HEK293T (cell line): Measurements from ENCODE around the gene KRT3.

Experiments used
- ARNT ChIP-seq: fragments of 450-650 bp; IDR thresholded peaks from 2 replicates; pipeline ENCODE4 v1.6.1; 2017; ENCODE audit warnings: mild to moderate bottlenecking
- BHLHE40 ChIP-seq: fragments of 450-650 bp; IDR thresholded peaks from 2 replicates; pipeline ENCODE4 v1.6.1; 2016; ENCODE audit warnings: mild to moderate bottlenecking, moderate library complexity, borderline replicate concordance
- ELF4 ChIP-seq: fragments of 450-650 bp; IDR thresholded peaks from 2 replicates; pipeline ENCODE4 v1.6.1; 2017; ENCODE audit warnings: antibody characterized with exemption
- FOXA1 ChIP-seq: fragments of 450-650 bp; IDR thresholded peaks from 2 replicates; pipeline ENCODE4 v1.6.1; 2016; ENCODE audit warnings: mild to moderate bottlenecking
- FOXM1 ChIP-seq: fragments of 450-650 bp; IDR thresholded peaks from 2 replicates; pipeline ENCODE4 v1.6.1; 2017; ENCODE audit warnings: mild to moderate bottlenecking, borderline replicate concordance
- NFRKB ChIP-seq: fragments of 450-650 bp; IDR thresholded peaks from 2 replicates; pipeline ENCODE4 v1.6.1; 2016; ENCODE audit warnings: mild to moderate bottlenecking, moderate library complexity
- SP1 ChIP-seq: fragments of 450-650 bp; IDR thresholded peaks from 2 replicates; pipeline ENCODE4 v1.6.1; 2017
- ZNF384 ChIP-seq: fragments of 450-650 bp; IDR thresholded peaks from 2 replicates; pipeline ENCODE4 v1.6.1; 2016
- TF ChIP-seq, protein P1 (sequence below): fragments of 450-650 bp; IDR thresholded peaks from 2 replicates; pipeline ENCODE4 v1.6.1; 2016

DNA sequence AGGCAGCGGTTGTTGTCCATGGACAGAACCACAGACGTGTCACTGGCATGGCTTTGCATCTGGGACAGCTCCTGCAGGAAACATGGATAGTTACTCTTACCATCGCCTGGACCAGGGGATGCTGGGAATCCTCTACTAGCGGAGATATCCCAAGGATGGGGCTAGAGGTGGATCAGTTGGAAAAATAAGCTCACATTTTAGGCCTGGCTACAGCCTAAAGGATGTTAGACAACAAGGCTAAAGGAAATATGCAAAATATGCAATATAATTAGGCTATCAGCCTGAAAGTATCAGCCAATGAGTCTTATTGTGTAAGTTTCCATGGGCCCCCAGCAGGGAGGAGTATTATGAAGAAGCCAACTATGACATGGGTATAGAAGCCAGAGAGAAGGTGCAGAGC, 23.7 kb downstream of the KRT3 start:
- no peak for TF ChIP-seq ELF4
- TF ChIP-seq, protein P1, sequence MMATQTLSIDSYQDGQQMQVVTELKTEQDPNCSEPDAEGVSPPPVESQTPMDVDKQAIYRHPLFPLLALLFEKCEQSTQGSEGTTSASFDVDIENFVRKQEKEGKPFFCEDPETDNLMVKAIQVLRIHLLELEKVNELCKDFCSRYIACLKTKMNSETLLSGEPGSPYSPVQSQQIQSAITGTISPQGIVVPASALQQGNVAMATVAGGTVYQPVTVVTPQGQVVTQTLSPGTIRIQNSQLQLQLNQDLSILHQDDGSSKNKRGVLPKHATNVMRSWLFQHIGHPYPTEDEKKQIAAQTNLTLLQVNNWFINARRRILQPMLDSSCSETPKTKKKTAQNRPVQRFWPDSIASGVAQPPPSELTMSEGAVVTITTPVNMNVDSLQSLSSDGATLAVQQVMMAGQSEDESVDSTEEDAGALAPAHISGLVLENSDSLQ, result no peak
- TF ChIP-seq ARNT, result no peak
- TF ChIP-seq FOXM1, result no peak
- no peak for TF ChIP-seq BHLHE40
- TF ChIP-seq NFRKB, result no peak
- TF ChIP-seq FOXA1, result no peak
- no peak for TF ChIP-seq SP1
- TF ChIP-seq ZNF384, result no peak
